HG02798 (cell line): Measurements from ENCODE around the gene BRD4.
A peak's percentile ranks its signal among the peaks of the same experiment; 100 is the strongest.

Experiments
- ATAC-seq: cut with Tn5 transposase; IDR thresholded peaks from one replicate; pipeline ENCODE4 v1.9.1; 2021; ENCODE audit warnings: mild to moderate bottlenecking; ENCODE audit not compliant: unreplicated experiment, poor library complexity

The BRD4 gene

DNA sequence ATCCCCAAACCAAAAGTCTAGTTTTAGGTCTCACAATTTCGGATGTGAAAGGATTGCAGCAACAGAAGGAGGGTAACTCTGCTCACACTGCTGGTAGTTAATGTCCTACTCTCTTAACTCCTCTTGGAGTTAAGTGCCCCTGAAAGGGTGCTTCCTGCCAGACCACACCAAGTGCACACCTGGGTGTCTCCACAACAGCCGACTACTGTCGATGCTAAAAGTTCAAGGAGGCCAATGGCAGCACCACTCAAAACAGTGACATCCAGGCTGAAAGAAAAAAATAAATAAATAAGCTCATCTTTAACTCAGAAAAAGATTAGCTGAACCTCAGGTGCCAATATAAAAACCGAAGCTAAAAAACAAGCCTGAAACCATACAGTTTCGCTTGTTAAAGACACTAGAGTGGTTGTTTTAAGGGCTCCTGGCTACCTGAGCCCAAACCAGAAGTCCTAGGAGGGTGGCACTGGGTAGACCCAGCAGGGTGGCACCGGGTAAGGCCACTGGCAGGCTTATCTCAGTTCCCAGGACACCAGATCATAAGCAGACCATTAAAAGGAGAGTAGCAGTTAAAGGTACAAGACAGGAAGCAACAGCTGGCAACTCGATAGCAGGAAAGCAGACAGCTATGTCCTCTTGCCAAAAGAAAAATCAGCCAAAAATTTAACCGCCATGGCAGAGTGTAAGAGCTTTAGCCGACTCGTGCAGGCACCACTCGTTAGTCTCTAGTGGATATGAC, 39.3 kb downstream of the BRD4 start:
- no peak for ATAC-seq

DNA sequence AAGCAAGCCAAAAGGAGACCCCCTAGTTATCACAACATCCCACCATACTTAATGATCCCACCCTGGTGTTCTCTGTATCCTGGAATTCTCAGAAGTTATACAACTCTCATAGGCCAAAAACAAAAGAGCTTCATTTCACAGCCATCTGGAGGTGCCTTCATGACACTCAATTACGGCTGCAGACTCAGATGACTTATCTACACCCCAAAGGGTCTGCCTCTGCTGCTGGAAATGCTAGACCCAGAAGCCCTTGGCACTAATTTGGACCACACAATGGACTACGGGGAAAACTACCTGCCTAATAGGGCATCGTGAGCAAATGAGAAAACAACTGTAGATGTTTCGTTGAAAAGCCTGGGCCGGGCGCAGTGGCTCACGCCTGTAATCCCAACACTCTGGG, 40.2 kb downstream of the BRD4 start:
- ATAC-seq = no peak

DNA sequence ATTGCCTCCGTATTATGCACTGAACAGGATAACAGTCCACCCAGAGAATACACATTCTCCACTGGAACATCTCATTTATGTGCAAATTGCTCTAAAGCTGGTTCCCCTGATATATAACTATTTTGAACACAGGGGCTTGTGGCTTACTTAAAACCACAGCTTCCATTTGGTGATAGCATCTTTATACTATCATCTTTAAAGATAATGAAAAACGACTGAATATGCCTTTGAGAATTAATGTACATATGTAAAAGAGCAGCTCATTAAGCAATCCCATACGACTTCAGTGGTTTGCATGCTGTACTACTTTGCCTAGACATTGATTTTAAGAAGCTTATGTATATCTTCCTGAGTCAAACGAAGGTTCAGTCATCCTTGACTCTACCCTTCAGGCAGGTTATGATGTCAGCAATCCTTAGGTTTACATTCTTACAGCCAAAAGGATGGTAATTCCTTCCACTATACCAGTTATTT, 40.8 kb downstream of the BRD4 start:
- ATAC-seq = no peak

DNA sequence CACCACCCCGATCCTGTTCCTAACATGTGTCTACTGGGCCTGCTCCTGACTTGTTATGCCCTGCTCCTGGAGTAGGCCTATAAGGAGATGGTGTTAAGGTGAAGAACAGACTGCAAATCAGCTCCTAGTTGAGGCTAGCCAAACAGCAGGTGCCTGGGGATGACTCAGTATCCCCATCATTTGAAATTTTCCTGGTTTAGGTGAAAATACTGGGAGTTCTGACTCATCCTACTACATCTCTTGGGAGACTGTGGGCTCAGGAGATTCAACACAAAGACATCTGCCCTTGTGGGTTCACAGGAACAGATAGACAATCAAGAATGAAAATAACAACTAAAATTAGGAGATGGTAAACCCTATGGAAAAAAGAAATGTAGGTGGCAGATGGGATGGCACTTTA, 41.2 kb downstream of the BRD4 start:
- ATAC-seq = no peak

DNA sequence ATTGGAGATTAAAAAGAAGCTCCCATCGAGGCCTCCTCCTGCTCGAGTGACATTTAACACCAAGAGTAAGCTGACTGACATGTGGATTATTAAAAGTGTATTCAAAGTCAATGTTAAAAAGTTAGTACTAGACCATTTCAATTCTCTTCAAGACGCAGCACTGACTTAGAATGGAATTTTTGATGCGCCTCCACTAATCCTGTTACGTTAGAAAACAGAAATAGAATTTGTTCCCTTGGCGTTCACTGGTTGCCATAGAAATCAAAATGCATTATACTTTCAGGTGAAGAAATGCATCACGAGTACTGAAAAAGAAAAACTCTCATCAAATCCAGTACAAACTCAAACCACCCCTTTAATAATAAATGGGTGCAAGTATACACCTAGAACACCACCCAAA, 42.2 kb downstream of the BRD4 start:
- no peak for ATAC-seq

DNA sequence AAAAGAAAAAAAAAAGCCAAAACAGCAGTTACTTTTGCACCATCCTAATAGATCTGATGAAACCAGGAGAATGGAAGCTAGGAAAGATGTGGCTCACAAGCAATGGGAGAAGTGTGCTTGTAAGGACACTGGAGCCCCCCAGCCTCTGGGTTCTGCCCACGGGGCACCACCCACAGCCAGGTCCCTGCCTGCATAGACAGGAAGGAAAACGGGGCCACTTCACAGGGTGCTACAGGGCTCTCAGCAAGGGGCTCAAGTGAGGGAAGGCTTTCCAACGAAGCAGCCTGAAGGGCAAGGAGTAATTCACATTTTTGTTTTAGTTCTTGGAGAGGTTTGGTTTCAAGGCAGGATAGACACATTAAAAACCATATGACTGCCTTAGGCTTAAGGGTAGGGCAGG, 42.7 kb downstream of the BRD4 start:
- ATAC-seq = no peak

DNA sequence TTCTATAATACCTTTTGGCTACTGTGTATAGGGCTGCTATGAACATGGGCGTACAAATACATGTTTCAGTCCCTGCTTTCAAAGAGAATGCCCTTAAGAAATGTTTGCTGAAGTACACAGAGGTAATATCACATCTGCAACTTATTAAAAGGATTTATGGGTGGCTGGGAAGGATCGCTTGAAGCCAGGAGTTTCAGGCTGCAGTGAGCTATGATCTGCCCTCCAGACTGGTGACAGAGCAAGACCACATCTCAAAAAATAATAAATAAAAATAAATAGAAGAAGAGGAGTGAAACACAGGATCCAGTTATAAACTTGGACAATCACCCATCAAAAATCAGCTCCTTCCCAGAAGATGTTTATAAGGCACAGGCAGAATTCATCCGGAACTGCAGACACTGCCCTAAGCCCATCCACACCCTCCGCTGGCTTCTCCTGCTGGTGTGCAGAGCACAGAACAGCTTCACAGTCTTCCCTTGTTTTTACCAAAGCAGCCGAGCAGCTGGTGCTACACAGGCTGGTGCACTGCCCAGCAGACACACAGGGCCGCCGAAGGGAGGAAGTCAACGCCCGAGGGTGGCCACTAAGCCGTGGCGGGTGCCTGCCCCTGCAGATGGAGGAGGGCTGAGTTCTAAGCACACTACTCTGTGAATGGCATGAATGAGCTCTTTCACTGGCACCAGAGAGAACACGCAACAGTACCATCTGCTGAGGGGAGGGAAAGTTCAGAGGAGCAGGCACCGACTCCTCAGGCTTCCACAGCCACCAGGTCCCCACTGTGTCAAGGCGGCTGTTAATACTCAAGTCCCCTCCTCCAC, 44.0 kb downstream of the BRD4 start:
- no peak for ATAC-seq

DNA sequence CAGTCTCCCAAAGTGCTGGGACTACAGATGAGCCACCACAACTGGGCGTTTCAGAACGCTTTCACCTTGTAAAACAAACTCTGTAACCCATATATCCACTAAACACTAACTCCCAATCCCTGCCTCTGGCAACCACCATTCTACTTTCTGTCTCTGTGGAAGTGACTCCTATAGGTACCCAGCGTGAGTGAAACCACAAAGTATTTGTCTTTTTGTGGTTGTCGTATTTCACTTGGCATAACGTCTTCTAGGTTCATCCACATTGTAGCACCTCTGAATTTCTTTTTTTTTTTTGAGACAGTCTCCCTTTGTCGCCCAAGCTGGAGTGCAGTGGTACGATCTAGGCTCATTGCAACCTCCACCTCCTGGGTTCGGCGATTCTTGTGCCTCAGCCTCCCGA, 44.8 kb downstream of the BRD4 start:
- no peak for ATAC-seq

DNA sequence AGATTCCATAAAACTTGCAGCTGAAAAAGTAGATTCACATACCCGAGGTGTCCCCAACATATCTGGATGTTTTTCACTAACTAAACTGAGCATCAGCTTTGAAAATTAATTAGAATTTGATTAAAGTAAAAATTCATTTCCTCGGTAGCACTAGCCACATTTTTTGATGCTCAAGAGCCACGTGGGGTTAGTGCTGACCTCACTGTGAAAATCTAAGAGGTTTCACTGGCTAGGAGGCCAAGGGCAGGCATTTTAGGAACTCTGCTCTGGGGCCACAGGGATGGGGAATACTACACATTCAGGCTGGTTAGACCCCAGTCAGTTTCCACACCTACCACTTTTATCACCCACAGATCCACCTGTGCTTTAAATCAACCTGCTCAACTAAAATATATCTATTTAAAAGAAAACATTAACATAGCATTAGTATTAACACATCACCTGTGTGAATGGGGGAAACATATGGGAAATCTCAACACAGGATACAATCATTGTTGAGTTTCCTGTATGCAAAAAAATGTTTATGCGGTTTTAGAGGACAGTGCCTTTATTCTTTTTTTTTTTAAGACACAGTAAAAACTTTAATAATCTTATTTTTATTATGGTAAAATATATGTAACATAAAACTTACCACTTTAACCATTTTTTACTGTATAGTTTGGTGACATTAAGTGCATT, 45.5 kb downstream of the BRD4 start:
- ATAC-seq = no peak

DNA sequence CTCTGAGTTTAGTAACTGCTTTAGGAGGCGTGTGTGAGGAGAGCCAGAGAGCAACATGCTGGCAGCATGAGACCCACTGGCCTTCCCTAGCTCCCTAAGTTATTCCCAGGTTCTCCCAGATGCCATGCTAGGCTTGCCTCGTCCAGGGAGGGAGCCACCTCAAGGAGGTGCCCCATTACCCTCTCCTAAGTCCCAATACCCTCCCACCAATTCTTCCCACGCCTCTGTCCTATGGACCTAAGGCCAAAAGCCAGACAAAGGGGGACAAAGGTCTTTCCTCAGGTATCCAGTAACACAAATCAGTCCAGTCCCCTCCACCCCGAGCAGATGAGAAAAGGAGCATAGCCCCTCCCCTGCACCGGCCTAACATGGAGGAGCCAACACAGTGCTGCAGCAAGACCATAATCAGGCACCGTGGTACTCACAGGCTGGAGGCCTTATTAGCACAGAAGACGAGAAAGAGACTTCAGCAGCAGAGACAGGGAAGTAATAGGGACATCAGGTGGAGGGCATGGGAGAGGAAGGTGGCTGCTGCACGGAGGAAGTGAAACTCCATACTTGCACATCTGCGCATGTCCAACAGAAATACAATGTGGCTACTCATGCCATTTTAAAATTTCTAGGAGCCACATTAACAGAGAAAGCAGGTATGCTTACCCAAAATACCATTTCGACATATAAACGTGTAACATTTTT, 46.3 kb downstream of the BRD4 start:
- ATAC-seq = peak; percentile 53

DNA sequence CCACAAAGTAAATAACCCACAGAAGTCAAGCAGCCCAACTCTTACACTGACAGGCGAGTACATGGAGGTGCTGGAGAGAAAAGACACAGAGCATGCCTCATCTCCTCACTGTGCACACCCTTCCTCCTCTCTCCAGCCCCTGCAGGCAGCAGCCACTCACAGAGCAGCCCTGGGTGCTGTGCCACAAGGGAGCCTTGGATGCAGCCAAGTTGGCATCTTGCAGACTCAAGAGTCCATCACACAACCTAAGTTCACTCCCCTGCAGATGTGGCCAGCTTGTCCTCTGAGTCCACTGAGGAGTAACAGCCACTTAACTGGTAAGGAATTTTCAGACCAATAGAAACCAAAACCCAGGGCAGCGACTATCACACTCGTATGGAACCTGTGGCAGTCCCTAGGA, 47.4 kb downstream of the BRD4 start:
- no peak for ATAC-seq

DNA sequence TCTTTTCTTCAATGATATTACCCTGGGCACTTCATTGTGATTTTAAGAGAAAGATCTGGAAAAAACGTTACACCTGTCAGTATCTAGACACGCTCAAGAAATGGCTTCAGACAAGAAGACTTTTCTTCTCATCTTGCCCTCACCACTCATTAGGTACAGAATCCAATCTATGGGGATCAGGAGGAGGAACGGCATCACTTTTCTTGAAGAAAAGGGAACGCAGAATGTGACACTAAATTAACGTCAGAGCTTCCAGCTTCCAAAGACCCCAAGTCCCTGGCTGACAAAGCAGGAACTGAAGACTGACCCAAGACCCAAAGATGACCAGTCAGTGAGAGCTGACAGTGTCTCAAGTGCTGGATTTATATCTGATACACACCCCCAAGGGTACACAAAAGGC, 48.2 kb downstream of the BRD4 start:
- ATAC-seq = no peak

DNA sequence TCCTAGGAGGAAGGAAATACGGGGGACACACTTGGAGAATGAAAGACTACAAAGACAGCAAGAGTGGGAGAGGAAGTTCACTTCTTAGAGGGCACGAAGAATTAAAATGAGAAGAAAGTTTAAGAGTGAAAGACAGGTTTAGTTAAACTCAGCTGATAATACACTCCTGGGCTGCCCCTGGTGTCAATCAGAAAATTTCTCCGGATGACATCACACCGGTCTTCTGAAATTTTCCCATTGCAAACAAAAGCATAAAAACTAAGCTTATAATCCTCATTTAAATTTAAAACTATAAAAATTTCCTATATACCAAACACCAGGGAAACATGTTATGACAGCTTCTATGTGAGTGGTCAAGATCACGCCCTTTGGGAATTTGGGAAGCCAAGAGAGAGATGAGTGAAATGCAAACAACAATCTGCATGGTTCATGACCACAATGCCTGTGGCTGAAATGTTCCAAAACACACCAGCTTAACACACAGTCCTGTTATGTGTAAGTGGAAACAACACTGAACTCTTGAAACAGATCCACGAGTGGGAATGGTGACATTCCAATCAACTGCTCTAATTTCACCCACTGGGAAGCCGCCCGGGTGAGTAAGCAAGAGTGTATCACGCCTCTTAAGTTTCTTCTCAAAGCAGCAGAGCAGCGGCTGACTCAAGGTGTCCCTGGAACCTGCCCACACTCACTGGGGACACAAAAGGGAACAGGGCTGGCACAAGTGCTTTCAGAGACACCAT, 49.0 kb downstream of the BRD4 start:
- no peak for ATAC-seq

DNA sequence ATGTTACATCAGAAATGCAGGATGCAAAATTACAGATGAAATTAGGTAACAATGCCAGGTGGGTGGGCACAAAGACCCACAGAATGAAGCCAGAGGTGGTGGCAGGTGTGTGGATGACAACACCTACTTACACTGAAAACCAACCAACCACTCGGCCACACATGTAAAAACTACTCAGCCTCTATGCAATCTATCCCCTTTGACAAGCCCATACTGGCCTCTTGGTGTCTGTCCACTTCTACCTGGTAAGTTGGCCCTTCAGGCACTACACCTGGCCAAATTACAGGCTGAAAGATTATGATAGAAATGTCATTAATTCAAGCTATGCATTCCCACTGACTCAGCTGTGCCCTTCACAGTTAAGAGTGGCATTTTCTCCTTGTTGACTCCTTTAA, 50.0 kb downstream of the BRD4 start:
- ATAC-seq = no peak

DNA sequence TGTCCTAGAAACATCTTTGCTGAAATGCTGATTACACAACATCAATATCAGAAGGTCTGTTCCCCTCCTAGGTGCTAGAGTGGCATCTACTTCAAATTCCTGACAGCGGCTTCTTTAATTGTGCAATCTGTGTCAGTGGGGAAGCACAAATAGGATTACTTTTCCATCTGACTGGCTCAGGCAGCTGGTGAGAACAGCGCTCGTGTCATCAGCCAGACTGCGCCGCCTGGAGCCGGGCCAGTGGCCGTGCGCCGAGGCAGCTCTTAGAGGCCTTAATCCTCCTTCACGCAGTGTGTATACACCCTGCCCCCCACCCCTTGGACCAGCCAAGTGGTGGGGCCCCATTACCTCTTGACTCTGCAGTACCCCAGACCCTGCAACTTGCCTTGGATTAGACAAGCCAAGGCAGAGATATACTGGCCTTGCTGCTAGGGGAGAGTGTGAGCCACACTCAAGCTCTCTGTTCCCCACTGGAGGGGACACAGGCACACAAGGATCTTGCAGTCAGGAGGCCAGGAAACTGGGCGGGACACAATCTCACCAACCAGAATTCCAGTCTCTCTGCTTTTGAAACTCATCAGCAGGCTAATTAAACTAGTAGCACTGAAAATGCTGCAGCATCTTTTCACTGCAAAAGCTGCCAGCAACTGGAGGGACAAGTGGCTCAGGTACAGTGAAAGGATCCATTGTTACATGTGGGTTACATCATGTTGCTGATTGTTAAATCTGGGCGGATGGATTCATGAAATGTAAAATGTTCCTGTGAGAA, 51.2 kb downstream of the BRD4 start:
- no peak for ATAC-seq

DNA sequence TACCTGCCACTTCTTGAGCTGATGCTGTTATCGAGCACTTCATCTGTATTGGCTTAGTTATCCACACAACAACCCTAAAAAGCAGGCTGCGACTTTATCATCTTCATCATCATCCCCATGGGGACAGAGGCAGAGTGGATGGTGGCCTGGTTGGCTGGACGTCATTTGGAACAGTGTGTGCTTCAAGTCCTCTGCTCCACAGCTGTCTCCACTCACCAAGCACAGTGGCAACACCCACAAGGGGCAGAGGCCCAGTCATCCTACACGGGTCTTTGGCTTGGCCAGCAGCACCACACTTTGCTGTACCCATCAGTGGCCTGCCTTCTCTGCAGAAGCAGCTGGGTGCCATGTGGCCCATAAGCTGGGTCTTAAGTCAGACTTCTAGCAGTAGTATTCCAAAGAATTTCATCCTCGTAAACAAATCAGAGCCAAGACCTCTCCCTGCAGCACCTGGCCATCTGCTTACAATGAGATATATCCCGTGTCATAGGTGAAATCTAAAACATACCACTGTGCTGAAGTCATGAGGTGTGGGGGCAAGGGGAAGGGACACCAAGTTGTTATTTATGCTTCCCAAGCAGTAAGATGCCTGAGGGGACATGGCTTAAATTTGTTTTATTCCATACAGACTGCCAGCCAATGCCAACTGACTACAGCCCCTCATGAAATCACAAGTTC, 52.2 kb downstream of the BRD4 start:
- no peak for ATAC-seq

DNA sequence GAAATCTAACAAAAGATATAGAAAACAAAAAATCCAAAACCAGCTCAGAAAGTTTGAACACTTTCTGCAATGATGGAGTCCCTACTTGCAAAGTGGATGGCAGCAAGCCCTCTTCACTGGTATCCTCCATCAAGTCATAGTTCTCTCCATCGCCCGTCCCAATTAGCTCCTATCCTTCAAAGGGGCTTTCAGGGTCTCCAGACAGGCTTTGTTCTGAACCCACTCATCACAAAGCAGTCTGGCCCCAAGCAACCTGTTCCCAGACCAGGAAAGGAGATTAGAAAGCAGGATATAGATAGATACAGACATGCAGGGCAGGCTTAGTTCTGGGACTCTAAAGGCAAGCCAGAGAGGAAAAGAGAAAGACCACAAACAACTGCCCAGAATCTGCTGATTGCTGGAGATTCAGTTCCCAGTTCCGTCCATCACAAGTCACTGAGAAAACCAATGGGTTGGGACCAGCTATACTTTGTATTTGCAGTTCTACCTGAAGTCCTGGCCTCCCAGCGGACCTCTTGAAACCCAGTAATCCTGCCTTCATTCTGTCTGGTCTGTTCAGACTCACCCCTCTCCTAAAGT, 52.9 kb downstream of the BRD4 start:
- no peak for ATAC-seq

DNA sequence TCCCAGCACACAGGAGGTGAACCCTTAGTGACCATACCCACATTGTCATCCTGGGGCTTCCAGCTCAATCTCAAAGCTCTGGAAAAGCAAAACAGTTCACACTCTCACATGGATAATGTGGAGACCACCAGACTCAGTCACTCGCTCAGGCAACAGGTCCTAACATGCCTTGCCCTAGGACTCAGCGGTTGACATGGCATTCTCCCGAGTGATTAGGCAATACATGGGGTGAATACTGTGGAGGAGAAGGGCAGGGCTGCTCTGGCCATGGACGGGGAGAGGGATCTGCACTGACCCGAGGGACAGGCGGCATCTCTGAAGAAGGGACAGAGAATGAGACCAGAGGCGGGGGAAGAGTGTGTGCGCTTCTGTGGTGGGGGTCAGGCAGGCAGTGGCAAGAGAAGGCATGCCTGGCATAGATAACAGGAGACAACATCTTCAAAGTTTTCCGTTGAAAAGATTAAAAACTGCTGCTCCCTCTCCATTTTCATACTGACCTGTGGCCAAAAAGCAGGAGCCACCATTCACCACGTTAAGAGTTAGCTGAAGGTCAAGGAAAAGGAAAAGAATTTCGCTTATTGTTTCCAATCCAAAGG, 55.6 kb downstream of the BRD4 start:
- no peak for ATAC-seq
